WTC11 (cell line): ENCODE measurements around the gene DOCK7. TPM values are rescaled to one million over a fixed set of nuclear protein-coding genes. Genes with fewer than 3 reads are reported as not detected.

Experiments used
- ATAC-seq: fragments of 200-7000 bp; cut with Tn5 transposase; 2 replicates; pipeline ENCODE4 v1.10.0; 2021; ENCODE audit warnings: mild to moderate bottlenecking, moderate library complexity
- CTCF ChIA-PET: fragments of 300-600 bp; sonication (Branson Sonifier 250); formaldehyde crosslinking; loops from one replicate; lab custom pipeline; 2021; ENCODE audit warnings: antibody characterized with exemption; lab: Charles Lee
- POLR2A ChIA-PET: fragments of 350-600 bp; sonication (Branson Sonifier 250); formaldehyde crosslinking; loops from one replicate; lab custom pipeline; 2021; ENCODE audit warnings: antibody characterized with exemption; lab: Charles Lee
- DNase-seq: peaks from one replicate; pipeline ENCODE4 v3.0.0; 2021; ENCODE audit warnings: low spot score
- H3K27ac Mint-ChIP-seq: 2 replicates; pipeline ENCODE4 v1.8.0; 2021; ENCODE audit warnings: mixed read lengths
- H3K27me3 Mint-ChIP-seq: 2 replicates; pipeline ENCODE4 v1.8.0; 2021; ENCODE audit warnings: low read depth, mild to moderate bottlenecking, moderate library complexity, mixed read lengths
- H3K36me3 Mint-ChIP-seq: 2 replicates; pipeline ENCODE4 v1.8.0; 2021; ENCODE audit warnings: mixed read lengths
- H3K4me1 Mint-ChIP-seq: 2 replicates; pipeline ENCODE4 v1.8.0; 2022; ENCODE audit warnings: mixed read lengths
- H3K4me3 Mint-ChIP-seq: 2 replicates; pipeline ENCODE4 v1.8.0; 2021; ENCODE audit warnings: mild to moderate bottlenecking, moderate library complexity, mixed read lengths
- H3K9me3 Mint-ChIP-seq: 2 replicates; pipeline ENCODE4 v1.8.0; 2021; ENCODE audit warnings: mixed read lengths
- AR ChIP-seq: fragments of 250-450 bp; sonication (Bioruptor Pico); IDR thresholded peaks from 2 replicates; pipeline ENCODE4 v1.9.0; 2021; ENCODE audit warnings: mild to moderate bottlenecking
- CTCF ChIP-seq: fragments of 200-600 bp; IDR thresholded peaks from 2 replicates; pipeline ENCODE4 v1.8.0; 2022; ENCODE audit warnings: antibody characterized with exemption
- ETV6 ChIP-seq: sonication (generic); formaldehyde crosslinking; IDR thresholded peaks from 2 replicates; pipeline ENCODE4 v1.8.1; 2022; ENCODE audit warnings: mild to moderate bottlenecking, missing genetic modification reagents
- GTF2I ChIP-seq: fragments of 250-450 bp; sonication (Bioruptor Pico); conservative IDR thresholded peaks from 2 replicates; pipeline ENCODE4 v1.4.0; 2021; ENCODE audit warnings: mild to moderate bottlenecking
- NR3C1 ChIP-seq: sonication (generic); formaldehyde crosslinking; conservative IDR thresholded peaks from 2 replicates; pipeline ENCODE4 v1.8.1; 2023; ENCODE audit warnings: low read depth, mild to moderate bottlenecking, missing genetic modification reagents
- RORB ChIP-seq: fragments of 250-450 bp; sonication (Bioruptor Pico); IDR thresholded peaks from 2 replicates; pipeline ENCODE4 v1.9.0; 2021; ENCODE audit warnings: mild to moderate bottlenecking
- SMAD4 ChIP-seq: sonication (generic); formaldehyde crosslinking; IDR thresholded peaks from 2 replicates; pipeline ENCODE4 v1.8.0; 2022; ENCODE audit warnings: mild to moderate bottlenecking, missing genetic modification reagents
- SP1 ChIP-seq: sonication (generic); formaldehyde crosslinking; conservative IDR thresholded peaks from 2 replicates; pipeline ENCODE4 v1.8.1; 2022; ENCODE audit warnings: missing genetic modification reagents
- USF2 ChIP-seq: sonication (generic); formaldehyde crosslinking; IDR thresholded peaks from 2 replicates; pipeline ENCODE4 v1.8.1; 2023; ENCODE audit warnings: mild to moderate bottlenecking, missing genetic modification reagents, moderate library complexity
- ZNF281 ChIP-seq: sonication (generic); formaldehyde crosslinking; IDR thresholded peaks from 2 replicates; pipeline ENCODE4 v1.8.0; 2023; ENCODE audit warnings: mild to moderate bottlenecking, missing genetic modification reagents
- total RNA-seq: library from RNA; stranded (reverse); gene quantifications from 3 replicates; pipeline ENCODE4 v1.2.3, GENCODE V29; 2021
- TF ChIP-seq, protein P1 (sequence below): sonication (generic); formaldehyde crosslinking; IDR thresholded peaks from 2 replicates; pipeline ENCODE4 v1.8.1; 2022; ENCODE audit warnings: low read depth, missing genetic modification reagents, borderline replicate concordance
- TF ChIP-seq, protein P2 (sequence below): sonication (generic); formaldehyde crosslinking; IDR thresholded peaks from 2 replicates; pipeline ENCODE4 v1.8.0; 2023; ENCODE audit warnings: missing genetic modification reagents, mild to moderate bottlenecking, borderline replicate concordance
- TF ChIP-seq, protein P3 (sequence below): sonication (generic); formaldehyde crosslinking; conservative IDR thresholded peaks from 2 replicates; pipeline ENCODE4 v1.8.1; 2023; ENCODE audit warnings: mild to moderate bottlenecking, low read depth, missing genetic modification reagents, moderate library complexity

Gene DOCK7
- total RNA-seq, 1 experiment from 2014 or later: 34.2 TPM

GRCh38 chr1:62407398-62408009 lies 280.7 kb downstream of the DOCK7 start:
- DNase-seq (no peak), ATAC-seq (peak; percentile 65)
- ChIA-PET POLR2A (interaction anchor here (1.0 kb wide), 1 partner anchor 209 kb away, joined by 4 read pairs; no protein-coding TSS in a partner anchor), CTCF (interaction anchor here (0.9 to 2.8 kb wide), 13 partner anchors 13 to 277 kb away, joined by 3 to 19 read pairs (median 4); no protein-coding TSS in a partner anchor)
- Mint-ChIP-seq H3K4me1 (peaks cover 14% of the 10 kb centered on the region), H3K9me3 (no peaks in the 10 kb centered on the region), H3K27ac (no peak overlapping the region), H3K4me3 (no peak overlapping the region), H3K36me3 (no peaks in the 10 kb centered on the region), H3K27me3 (peaks cover 8% of the 10 kb centered on the region)
- TF ChIP-seq CTCF: peak; percentile 53; the same call in 1 of the 2 replicates
- TF ChIP-seq, protein P1, sequence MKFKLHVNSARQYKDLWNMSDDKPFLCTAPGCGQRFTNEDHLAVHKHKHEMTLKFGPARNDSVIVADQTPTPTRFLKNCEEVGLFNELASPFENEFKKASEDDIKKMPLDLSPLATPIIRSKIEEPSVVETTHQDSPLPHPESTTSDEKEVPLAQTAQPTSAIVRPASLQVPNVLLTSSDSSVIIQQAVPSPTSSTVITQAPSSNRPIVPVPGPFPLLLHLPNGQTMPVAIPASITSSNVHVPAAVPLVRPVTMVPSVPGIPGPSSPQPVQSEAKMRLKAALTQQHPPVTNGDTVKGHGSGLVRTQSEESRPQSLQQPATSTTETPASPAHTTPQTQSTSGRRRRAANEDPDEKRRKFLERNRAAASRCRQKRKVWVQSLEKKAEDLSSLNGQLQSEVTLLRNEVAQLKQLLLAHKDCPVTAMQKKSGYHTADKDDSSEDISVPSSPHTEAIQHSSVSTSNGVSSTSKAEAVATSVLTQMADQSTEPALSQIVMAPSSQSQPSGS (CRISPR knock-in tag): no peak
- no peak for TF ChIP-seq AR (CRISPR knock-in tag)
- no peak for TF ChIP-seq NR3C1 (CRISPR knock-in tag)
- TF ChIP-seq RORB: no peak

DNA sequence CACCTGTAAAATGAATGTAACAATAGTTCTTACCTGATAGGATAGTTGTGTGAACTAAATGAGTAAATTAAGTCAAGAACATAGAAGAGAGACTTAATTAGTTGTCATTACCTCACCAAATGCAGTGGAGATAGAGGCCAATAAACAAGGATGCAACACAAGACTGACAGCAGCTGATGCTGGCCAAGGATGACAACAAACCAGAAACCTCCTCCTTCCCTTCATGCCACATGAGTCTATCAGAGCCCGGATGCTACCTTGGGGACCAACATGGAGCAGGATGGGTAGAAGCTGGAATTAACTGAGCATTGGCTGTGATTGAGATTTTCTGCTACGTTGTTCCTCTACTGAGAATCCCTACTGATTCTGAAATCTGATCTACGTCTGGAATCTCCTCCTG lies 281.6 kb downstream of the DOCK7 start:
- ATAC-seq: peak; percentile 26
- Mint-ChIP-seq H3K4me3 (no peak overlapping the region), H3K27ac (no peak overlapping the region; the same call in 1 of the 2 replicates), H3K36me3 (no peaks in the 10 kb centered on the region), H3K4me1 (peaks cover 18% of the 10 kb centered on the region), H3K27me3 (peaks cover 13% of the 10 kb centered on the region), H3K9me3 (no peaks in the 10 kb centered on the region)
- ChIA-PET POLR2A (no interaction called here), CTCF (interaction anchor here (1.0 to 2.3 kb wide), 11 partner anchors 10 to 275 kb away, joined by 3 to 19 read pairs (median 4); no protein-coding TSS in a partner anchor)
- no peak for DNase-seq
- TF ChIP-seq, protein P2, sequence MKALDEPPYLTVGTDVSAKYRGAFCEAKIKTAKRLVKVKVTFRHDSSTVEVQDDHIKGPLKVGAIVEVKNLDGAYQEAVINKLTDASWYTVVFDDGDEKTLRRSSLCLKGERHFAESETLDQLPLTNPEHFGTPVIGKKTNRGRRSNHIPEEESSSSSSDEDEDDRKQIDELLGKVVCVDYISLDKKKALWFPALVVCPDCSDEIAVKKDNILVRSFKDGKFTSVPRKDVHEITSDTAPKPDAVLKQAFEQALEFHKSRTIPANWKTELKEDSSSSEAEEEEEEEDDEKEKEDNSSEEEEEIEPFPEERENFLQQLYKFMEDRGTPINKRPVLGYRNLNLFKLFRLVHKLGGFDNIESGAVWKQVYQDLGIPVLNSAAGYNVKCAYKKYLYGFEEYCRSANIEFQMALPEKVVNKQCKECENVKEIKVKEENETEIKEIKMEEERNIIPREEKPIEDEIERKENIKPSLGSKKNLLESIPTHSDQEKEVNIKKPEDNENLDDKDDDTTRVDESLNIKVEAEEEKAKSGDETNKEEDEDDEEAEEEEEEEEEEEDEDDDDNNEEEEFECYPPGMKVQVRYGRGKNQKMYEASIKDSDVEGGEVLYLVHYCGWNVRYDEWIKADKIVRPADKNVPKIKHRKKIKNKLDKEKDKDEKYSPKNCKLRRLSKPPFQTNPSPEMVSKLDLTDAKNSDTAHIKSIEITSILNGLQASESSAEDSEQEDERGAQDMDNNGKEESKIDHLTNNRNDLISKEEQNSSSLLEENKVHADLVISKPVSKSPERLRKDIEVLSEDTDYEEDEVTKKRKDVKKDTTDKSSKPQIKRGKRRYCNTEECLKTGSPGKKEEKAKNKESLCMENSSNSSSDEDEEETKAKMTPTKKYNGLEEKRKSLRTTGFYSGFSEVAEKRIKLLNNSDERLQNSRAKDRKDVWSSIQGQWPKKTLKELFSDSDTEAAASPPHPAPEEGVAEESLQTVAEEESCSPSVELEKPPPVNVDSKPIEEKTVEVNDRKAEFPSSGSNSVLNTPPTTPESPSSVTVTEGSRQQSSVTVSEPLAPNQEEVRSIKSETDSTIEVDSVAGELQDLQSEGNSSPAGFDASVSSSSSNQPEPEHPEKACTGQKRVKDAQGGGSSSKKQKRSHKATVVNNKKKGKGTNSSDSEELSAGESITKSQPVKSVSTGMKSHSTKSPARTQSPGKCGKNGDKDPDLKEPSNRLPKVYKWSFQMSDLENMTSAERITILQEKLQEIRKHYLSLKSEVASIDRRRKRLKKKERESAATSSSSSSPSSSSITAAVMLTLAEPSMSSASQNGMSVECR (CRISPR knock-in tag): no peak
- no peak for TF ChIP-seq SMAD4 (CRISPR knock-in tag)
- no peak for TF ChIP-seq ETV6
- TF ChIP-seq CTCF: no peak
- TF ChIP-seq USF2: no peak
- no peak for TF ChIP-seq GTF2I (CRISPR knock-in tag)
- TF ChIP-seq ZNF281 (CRISPR knock-in tag): no peak
- no peak for TF ChIP-seq SP1 (CRISPR knock-in tag)
- TF ChIP-seq, protein P3, sequence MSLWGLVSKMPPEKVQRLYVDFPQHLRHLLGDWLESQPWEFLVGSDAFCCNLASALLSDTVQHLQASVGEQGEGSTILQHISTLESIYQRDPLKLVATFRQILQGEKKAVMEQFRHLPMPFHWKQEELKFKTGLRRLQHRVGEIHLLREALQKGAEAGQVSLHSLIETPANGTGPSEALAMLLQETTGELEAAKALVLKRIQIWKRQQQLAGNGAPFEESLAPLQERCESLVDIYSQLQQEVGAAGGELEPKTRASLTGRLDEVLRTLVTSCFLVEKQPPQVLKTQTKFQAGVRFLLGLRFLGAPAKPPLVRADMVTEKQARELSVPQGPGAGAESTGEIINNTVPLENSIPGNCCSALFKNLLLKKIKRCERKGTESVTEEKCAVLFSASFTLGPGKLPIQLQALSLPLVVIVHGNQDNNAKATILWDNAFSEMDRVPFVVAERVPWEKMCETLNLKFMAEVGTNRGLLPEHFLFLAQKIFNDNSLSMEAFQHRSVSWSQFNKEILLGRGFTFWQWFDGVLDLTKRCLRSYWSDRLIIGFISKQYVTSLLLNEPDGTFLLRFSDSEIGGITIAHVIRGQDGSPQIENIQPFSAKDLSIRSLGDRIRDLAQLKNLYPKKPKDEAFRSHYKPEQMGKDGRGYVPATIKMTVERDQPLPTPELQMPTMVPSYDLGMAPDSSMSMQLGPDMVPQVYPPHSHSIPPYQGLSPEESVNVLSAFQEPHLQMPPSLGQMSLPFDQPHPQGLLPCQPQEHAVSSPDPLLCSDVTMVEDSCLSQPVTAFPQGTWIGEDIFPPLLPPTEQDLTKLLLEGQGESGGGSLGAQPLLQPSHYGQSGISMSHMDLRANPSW: no peak
